ENCODE results near the gene LPAR2.

LPAR2 gene

DNA sequence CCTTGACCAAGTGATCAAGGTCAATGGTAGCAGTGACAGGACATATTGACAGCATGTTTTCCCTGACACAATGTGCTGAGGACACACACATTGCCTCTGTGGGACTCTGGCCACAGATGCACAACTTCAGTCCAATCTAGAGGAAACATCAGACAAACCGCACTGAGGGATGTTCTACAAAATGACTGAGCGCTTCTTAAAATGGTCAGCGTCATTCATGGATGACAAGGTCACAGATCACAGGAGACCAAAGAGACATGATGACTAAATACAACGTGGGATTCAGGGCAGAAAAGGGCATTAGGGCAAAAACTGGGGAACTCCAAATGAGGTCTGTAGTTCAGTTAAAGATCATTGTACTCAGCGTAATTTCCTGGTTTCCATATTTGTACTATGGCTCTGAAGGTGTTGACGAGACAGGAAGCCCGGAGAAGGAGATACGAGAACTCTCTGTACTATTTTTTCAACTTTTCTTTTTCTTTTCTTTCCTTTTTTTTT lies 30.2 kb downstream of the LPAR2 start:
- no peak for DNase-seq (ENCODE audit: low spot score)

DNA sequence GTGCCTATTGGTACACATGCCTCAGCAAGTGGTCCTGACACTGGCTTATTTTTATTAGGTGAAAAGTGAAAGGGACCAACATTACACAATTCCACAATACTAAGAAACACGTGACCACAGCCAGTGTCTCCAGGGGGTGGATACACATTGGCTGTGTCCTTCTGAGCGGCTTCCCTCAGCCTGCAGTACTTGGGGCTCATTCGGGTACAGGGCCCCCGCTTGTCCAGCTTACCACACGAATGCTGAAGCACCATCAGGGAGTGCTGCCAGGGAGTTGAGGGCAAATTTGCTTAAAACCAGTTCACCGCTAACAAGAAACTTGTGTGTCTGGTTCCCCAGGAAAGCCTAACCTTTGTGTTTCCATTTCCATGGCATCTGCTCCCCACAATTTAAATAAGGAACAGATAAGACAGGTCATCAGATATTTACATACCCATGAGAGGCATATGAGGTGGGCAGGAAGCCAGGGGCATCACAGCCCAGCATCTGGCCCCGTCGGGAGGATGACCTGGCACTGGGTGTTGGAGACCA lies 32.8 kb downstream of the LPAR2 start:
- DNase-seq (ENCODE audit: low spot score): no peak

DNA sequence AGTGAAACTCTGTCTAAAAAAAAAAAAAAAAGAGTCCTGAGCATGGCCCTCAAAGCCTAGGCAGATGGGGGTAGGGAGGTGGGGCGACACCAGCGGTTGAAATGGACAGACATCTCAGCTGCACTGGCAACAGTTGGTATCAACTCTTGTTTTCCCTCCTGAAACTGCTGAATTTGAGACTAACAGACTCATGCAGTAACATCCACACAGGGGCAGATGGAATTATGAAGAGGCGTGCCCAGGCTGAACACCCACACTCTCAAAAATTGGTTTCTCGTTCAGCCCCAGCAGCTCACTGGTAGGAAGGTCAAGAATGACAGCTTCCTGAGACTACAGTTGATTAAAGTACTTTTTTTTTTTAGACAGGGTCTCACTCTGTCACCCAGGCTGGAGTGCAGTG lies 33.6 kb downstream of the LPAR2 start:
- peak; percentile 53 for DNase-seq (ENCODE audit: low spot score)

DNA sequence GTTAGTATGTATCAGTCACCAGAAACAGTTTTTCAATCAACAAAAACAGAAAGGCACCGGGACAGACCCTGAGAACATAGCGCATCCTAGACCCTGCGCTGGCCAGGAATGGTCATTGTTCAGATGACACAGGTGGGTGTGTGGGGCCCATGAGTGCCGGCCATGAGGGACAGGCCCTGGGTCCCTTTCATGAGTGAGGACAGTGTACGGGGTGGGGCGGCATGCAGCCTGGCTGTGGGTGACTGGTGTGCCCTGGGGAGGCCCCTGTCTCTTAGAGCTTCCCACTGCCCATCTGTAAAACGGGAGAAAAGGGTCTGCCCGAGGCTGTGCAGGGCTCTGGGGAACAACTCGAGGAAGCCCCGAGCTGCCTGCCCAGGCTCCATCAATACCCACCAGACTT lies 35.3 kb downstream of the LPAR2 start:
- no peak for DNase-seq (ENCODE audit: low spot score)

DNA sequence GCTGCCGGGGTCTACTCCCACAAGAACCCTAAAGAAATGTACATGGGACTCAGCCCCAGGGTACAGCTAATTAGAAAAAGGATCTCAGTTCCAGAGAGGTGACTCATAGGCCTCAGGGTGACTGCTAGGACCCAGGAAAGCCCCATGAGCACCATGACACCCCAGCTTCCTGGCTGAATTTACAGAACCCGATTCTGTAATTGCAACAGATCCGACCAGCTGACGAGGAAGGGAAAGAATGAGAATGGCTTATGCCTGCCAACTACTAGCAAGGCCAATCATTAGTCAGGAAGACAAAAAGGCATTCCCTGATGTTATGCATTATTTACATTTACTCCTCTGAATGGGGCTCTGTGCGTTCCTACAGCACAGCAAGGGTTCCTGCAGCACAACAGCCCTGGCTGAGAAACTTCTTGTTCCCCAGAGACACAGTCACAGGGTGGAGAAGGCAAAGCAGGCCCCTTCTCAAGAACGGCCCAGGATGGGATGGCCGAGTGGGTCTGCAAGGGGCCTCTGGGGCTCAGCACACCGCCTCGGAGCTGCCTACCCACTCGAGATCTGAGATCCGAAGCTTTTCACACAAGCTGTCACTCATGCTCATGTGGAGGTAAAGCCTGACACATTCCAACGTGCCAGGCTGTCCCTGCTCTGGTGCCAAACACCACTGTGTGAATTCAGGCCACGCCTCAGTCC lies 36.7 kb downstream of the LPAR2 start:
- peak; percentile 43 for DNase-seq (ENCODE audit: low spot score)

DNA sequence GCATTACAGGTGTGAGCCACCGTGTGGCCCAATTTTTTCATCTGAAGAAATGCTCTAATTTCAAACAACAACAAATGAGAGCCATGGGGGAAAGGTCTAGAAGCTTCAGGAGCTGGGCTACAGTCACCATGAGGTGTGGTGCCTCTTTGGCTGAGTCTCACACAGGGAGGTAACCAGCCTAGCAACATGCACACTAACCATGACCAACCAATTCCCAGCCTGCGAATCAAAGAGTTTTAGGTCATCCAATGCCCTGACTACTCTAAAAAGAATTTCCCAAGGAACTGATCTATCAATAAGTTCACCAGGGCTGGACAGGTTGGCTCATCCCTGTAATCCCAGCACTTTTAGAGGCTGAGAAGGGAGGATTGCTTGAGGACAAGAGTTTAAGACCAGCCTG lies 39.5 kb downstream of the LPAR2 start:
- DNase-seq (ENCODE audit: low spot score): no peak

DNA sequence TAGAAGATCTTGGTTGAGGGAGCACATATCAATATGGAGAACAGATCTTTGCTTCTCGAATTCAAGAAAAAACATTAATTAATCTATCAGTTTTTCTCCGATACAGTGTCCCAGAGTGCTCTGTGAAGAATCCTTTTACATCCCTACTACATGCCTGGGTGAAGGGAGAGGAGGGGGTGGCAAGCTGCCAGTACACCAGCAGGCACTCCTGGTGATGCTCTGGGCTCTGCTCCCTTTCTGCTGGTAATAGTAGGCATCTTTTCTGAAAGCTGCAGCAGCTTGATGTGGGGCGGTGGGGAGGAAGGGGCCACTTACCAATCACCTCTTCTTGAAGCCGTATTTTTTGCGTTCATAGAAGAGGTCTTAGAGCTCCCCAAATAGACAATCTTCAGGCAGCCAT lies 40.2 kb downstream of the LPAR2 start:
- peak; percentile 72 for DNase-seq (ENCODE audit: low spot score)

DNA sequence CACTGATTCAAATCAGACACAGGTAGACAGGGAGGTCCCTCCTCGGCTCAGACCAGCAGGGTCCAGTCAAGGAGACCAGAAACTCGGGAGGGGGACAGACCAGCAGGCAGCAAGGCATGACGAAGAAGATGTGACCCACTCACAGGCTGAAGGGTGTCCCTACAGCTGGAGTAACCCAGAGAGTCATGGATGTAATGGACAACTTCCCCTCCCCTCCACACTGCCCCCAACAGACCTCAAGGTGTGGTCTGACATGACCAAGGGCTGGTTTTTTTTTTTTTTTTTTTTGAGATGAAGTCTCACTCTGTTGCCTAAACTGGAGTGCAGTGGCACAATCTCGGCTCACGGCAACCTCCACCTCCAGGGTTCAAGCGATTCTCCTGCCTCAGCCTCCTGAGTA lies 43.7 kb downstream of the LPAR2 start:
- no peak for DNase-seq (ENCODE audit: low spot score)

DNA sequence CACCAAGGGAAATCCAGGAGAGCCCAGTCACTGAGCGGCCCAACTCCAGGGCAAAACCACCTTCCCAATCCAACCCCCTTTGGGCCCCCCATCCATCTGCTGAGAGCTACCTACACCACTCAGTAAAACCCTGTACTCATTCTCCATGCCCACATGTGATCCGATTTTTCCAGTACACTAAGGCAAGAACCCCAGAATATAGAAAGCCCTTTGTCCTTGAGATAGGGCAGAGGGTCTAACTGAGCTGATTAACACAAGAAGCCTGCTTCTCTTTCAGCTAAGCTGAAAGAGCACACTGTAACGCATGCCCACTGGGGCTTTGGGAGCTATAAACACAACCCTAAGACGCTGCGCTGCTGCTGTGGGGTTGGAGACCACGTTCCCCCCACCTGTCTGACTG lies 45.5 kb downstream of the LPAR2 start:
- DNase-seq (ENCODE audit: low spot score): no peak

DNA sequence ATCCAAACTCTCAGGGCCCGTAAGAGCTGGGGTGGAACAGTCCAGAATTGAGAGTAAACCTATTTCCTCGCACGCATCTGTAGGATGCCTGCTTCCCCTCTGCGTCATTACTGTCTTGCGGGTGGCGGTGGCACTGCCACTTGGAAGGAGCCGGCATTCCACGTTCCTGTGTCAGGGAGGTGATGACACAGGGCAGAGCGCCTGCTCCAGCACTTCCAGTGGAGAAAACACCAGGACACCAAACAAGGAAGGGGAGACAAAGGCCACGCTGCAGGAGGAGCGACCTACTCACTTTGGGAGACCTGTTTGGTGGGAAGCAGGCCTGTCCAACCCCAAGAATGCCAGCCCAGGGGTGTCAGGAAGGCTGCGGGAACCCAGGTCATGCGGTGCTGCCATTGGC lies 46.6 kb downstream of the LPAR2 start:
- no peak for DNase-seq (ENCODE audit: low spot score)

DNA sequence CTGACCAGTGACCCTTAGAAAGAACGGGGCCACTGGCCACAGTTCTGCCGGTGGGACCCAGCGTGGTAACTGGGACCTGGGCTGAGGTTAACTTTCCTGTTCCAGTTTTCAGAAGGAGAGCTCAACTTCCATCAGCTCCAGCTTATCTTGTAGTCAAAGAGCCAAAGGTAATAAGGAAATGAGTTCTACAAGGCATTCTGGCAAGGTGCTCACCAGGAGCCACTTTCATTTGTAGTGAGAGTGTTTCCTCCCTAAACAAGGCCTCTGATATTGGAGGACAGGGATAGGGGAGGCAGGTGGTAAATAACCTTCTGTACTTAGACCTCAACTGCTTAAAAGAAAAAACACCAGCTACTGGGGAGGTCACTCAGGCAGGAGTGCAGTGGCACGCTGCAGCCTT lies 47.6 kb downstream of the LPAR2 start:
- DNase-seq (ENCODE audit: low spot score): no peak

DNA sequence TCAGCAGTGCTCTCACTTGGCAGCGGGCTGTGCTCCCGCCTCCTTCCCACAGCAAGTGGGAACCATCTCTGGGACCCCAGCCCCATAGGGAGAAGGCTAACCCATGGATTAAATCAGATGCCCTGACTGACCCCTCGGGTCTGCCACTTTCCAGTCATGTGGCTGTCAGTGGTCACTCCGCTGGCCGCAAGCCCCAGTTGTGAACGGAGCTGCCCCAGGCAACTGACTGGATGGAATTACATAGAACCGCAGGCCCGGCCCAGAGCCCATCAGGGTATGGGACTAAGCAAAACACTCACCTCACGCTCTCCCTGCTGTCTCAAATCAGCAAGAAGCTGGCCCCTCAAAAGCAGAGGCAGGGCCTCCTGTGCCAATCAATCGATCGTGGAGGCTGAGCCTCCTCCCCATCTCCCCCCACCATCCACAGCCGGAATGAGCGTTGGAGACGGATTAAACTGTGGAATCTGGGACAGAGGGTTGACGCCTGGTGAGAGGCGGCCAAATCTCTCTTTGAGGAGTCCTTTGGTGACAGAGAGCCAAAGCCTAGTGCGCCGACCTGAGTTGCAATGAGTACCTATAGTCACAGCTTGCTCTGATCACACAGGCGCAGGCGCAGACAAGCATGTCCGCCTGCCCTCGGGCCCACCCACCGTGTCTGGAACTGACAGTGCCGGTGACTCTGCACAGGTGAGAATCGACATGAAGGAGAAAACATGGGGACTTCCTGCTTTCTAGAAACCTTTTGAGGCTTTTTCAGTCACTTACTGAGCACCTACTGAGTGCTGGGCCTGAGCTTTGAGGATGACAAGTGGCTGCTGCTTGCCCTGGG lies 48.3 kb downstream of the LPAR2 start:
- no peak for DNase-seq (ENCODE audit: low spot score)

DNA sequence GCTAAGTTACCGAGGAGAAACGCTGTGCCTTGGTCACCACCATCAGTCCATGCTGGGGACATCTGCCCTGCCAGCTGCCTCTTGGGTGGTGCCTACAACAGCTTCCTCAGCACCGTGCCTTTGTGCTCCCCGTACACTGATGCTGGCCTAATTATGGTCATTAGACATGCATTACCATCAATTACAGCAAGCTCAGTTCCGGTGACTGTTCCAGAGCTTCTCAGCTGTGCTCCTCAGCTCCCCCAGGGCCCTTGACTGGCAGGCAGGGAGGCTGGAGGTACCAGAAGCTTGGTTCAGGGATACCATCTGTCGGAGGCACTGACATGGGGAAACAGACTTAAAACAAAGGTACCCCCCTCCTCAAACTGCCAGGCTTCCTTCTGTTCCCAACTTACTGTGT lies 49.8 kb downstream of the LPAR2 start:
- DNase-seq (ENCODE audit: low spot score): peak; percentile 15

DNA sequence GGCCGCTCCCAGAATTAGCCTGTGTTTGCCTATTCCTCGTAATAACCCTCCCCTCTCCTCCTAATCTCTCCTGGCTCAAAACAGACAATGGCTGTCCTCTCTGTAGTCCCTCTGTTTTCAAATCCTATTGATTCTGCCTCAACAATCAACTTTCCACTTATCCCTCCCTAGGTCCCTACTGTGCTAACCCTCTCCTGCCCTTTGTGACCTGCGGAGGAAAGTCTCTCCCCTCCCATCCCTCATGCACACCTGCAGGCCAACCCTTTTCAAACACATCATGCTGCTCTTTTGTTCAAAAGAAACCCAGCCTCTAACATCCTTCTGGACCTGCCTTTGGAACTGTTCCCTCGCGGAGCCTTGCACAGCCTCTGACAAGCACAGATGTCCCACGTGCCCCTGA lies 52.6 kb downstream of the LPAR2 start:
- DNase-seq (ENCODE audit: low spot score): no peak
